Activated CD8-positive, alpha-beta memory T cell treated with anti-CD3 and anti-CD28 coated beads, Interleukin-2, amount 50 U/mL, for 1 hour (primary cell): ENCODE measurements around the gene CSH2.
"Not testable (repeated sequence)": the region's sequence is repeated elsewhere in the genome, so short reads cannot be mapped to it uniquely, and the experiment has no call there.

Experiments used
- DNase-seq: peaks from one replicate; pipeline ENCODE4 v3.0.0-alpha.2; 2020; ENCODE audit errors: extremely low read depth

The CSH2 gene

GRCh38 chr17:63896524-63897354 lies 23.3 kb upstream of the CSH2 start, which contains the start of gene CSH1:
Gene CSH1 (minus strand): TSS chr17:63896574. CDS start chr17:63896511, 63 bp downstream.
- DNase-seq, result not testable (repeated sequence)

GRCh38 chr17:63894821-63895220 lies 21.3 kb upstream of the CSH2 start:
- DNase-seq, result not testable (repeated sequence)

- not testable (repeated sequence) for DNase-seq
These were observed 20.5 kb upstream of the CSH2 start for GRCh38 chr17:63894021-63894420.

GRCh38 chr17:63892316-63893037 lies 19.0 kb upstream of the CSH2 start:
- not testable (repeated sequence) for DNase-seq

GRCh38 chr17:63889026-63889848 lies 15.8 kb upstream of the CSH2 start:
- DNase-seq, result not testable (repeated sequence)

- not testable (repeated sequence) for DNase-seq
These were observed 11.6 kb upstream of the CSH2 start for GRCh38 chr17:63885119-63885518.

GRCh38 chr17:63882626-63883126 lies 9.2 kb upstream of the CSH2 start:
- DNase-seq, result not testable (repeated sequence)

- no peak for DNase-seq
These were observed 8.6 kb upstream of the CSH2 start, which contains the start of gene GH2 for GRCh38 chr17:63881935-63882601. Gene GH2 (minus strand): TSS chr17:63881944. CDS start chr17:63881801, 143 bp downstream.

GRCh38 chr17:63881337-63881736 lies 7.9 kb upstream of the CSH2 start:
- DNase-seq, result not testable (repeated sequence)

GRCh38 chr17:63880706-63881105 lies 7.2 kb upstream of the CSH2 start:
- no peak for DNase-seq

GRCh38 chr17:63878413-63878812 lies 4.9 kb upstream of the CSH2 start:
- not testable (repeated sequence) for DNase-seq

- not testable (repeated sequence) for DNase-seq
These were observed 1.2 kb upstream of the CSH2 start for GRCh38 chr17:63874693-63875092.

- not testable (repeated sequence) for DNase-seq
These were observed 667 bp upstream of the CSH2 start for GRCh38 chr17:63874061-63874626.

GRCh38 chr17:63871646-63872365 lies 1.7 kb downstream of the CSH2 start:
- DNase-seq, result not testable (repeated sequence)

GRCh38 chr17:63870292-63870665 lies 3.2 kb downstream of the CSH2 start:
- not testable (repeated sequence) for DNase-seq

- not testable (repeated sequence) for DNase-seq
These were observed 3.8 kb downstream of the CSH2 start for GRCh38 chr17:63869491-63870291.

GRCh38 chr17:63866625-63867024 lies 6.9 kb downstream of the CSH2 start:
- DNase-seq, result not testable (repeated sequence)

GRCh38 chr17:63859257-63859656 lies 14.2 kb downstream of the CSH2 start:
- no peak for DNase-seq

GRCh38 chr17:63856425-63856824 lies 17.1 kb downstream of the CSH2 start:
- DNase-seq, result not testable (repeated sequence)
